Right lung (tissue), 5 donors: ENCODE data around the gene ZNF534. TPM values are rescaled to one million over a fixed set of nuclear protein-coding genes. Genes with fewer than 3 reads are reported as not detected.
"Not testable (repeated sequence)": the region's sequence is repeated elsewhere in the genome, so short reads cannot be mapped to it uniquely, and the experiment has no call there.

Source experiments
- DNase-seq, 2 donors: peaks; one replicate each; pipeline ENCODE4 v3.0.0-alpha.2; 2013
- polyA plus RNA-seq, 5 donors: library from polyadenylated mRNA; unstranded; fragments of 120-200 nt; gene quantifications; one replicate each; pipeline versions ENCODE4 v1.2.1 to v1.2.3, GENCODE V29; 2013; ENCODE audit warnings: inconsistent platforms in 1 of 5, low replicate concordance in 1 of 5; ENCODE audit not compliant: insufficient read length in 5 of 5, insufficient read depth in 1 of 5

The ZNF534 gene
- polyA plus RNA-seq, 5 donors = 0.38 to 1.3 (median 0.60) TPM

- DNase-seq = no peak
Measured at GRCh38 chr19:52494518-52494917, 65.6 kb downstream of the ZNF534 start.

GRCh38 chr19:52498571-52498970 lies 69.6 kb downstream of the ZNF534 start:
- DNase-seq = no peak

GRCh38 chr19:52500474-52500873 lies 71.5 kb downstream of the ZNF534 start:
- DNase-seq = not testable (repeated sequence)

GRCh38 chr19:52500991-52501390 lies 72.0 kb downstream of the ZNF534 start:
- not testable (repeated sequence) for DNase-seq

Other genes with a start within 250 kb of the ZNF534 start
- 100 to 1,000 TPM; 277 to 368 (median 317) TPM for gene PPP2R1A, start 239.1 kb upstream of the ZNF534 start, polyA plus RNA-seq
- 10 to 100 TPM; 12.1 to 25.7 (median 20.1) TPM for gene ZNF766, start 159.6 kb upstream of the ZNF534 start, polyA plus RNA-seq
- gene ZNF480, start 132.0 kb upstream of the ZNF534 start, polyA plus RNA-seq = 10 to 100 TPM; 11.0 to 17.5 (median 14.6) TPM
- gene ZNF610, start 92.9 kb upstream of the ZNF534 start, polyA plus RNA-seq = 10 to 100 TPM in 4 of 5 donors, 1 to 10 TPM in 1; 7.5 to 13.2 (median 11.2) TPM
- 10 to 100 TPM; 19.2 to 31.5 (median 30.8) TPM for gene ZNF880, start 59.2 kb upstream of the ZNF534 start, polyA plus RNA-seq
- gene ZNF528, start 31.3 kb upstream of the ZNF534 start, polyA plus RNA-seq = 10 to 100 TPM; 33.9 to 90.4 (median 70.9) TPM
- gene ZNF578, start 24.4 kb downstream of the ZNF534 start, polyA plus RNA-seq = 1 to 10 TPM; 2.6 to 6.3 (median 5.2) TPM
- 10 to 100 TPM in 4 of 5 donors, 1 to 10 TPM in 1; 7.8 to 18.4 (median 16.5) TPM for gene ZNF808, start 98.5 kb downstream of the ZNF534 start, polyA plus RNA-seq
- gene ZNF701, start 141.1 kb downstream of the ZNF534 start, polyA plus RNA-seq = 10 to 100 TPM; 11.2 to 23.8 (median 20.6) TPM
- gene ZNF83, start 209.2 kb downstream of the ZNF534 start, polyA plus RNA-seq = 100 to 1,000 TPM in 3 of 5 donors, 10 to 100 TPM in 2; 67.8 to 189 (median 128) TPM